Measurements from ENCODE around the gene KDR.

The KDR gene

GRCh38 chr4:55123791-55124190 lies 1.6 kb downstream of the KDR start:
- no peak for DNase-seq (ENCODE audit: low read depth, low spot score)

- no peak for DNase-seq (ENCODE audit: low read depth, low spot score)
Observed at GRCh38 chr4:55122235-55122634, 3.2 kb downstream of the KDR start.

GRCh38 chr4:55121246-55121645 lies 4.1 kb downstream of the KDR start:
- no peak for DNase-seq (ENCODE audit: low read depth, low spot score)

- DNase-seq (ENCODE audit: low read depth, low spot score), result no peak
Observed at GRCh38 chr4:55118397-55118796, 7.0 kb downstream of the KDR start.

GRCh38 chr4:55117511-55117910 lies 7.9 kb downstream of the KDR start:
- DNase-seq (ENCODE audit: low read depth, low spot score), result no peak

- no peak for DNase-seq (ENCODE audit: low read depth, low spot score)
Observed at GRCh38 chr4:55116450-55116849, 8.9 kb downstream of the KDR start.

- no peak for DNase-seq (ENCODE audit: low read depth, low spot score)
Observed at GRCh38 chr4:55111601-55112000, 13.8 kb downstream of the KDR start.

GRCh38 chr4:55110131-55110530 lies 15.3 kb downstream of the KDR start:
- DNase-seq (ENCODE audit: low read depth, low spot score), result no peak

GRCh38 chr4:55107054-55107453 lies 18.3 kb downstream of the KDR start:
- no peak for DNase-seq (ENCODE audit: low read depth, low spot score)

GRCh38 chr4:55103224-55103623 lies 22.2 kb downstream of the KDR start:
- no peak for DNase-seq (ENCODE audit: low read depth, low spot score)

- no peak for DNase-seq (ENCODE audit: low read depth, low spot score)
Observed at GRCh38 chr4:55099816-55100215, 25.6 kb downstream of the KDR start.

GRCh38 chr4:55098456-55099204 lies 26.8 kb downstream of the KDR start:
- DNase-seq (ENCODE audit: low read depth, low spot score), result no peak

GRCh38 chr4:55096619-55097018 lies 28.8 kb downstream of the KDR start:
- no peak for DNase-seq (ENCODE audit: low read depth, low spot score)

GRCh38 chr4:55096045-55096444 lies 29.4 kb downstream of the KDR start:
- DNase-seq (ENCODE audit: low read depth, low spot score), result no peak

- DNase-seq (ENCODE audit: low read depth, low spot score), result no peak
Observed at GRCh38 chr4:55092504-55092903, 32.9 kb downstream of the KDR start.

- DNase-seq (ENCODE audit: low read depth, low spot score), result no peak
Observed at GRCh38 chr4:55089916-55090315, 35.5 kb downstream of the KDR start.

- DNase-seq (ENCODE audit: low read depth, low spot score), result no peak
Observed at GRCh38 chr4:55087913-55088260, 37.5 kb downstream of the KDR start.

- no peak for DNase-seq (ENCODE audit: low read depth, low spot score)
Observed at GRCh38 chr4:55087009-55087912, 38.1 kb downstream of the KDR start.

- DNase-seq (ENCODE audit: low read depth, low spot score), result no peak
Observed at GRCh38 chr4:55086578-55086977, 38.8 kb downstream of the KDR start.

GRCh38 chr4:55083735-55084134 lies 41.7 kb downstream of the KDR start:
- no peak for DNase-seq (ENCODE audit: low read depth, low spot score)

GRCh38 chr4:55082756-55083155 lies 42.6 kb downstream of the KDR start:
- DNase-seq (ENCODE audit: low read depth, low spot score), result no peak

GRCh38 chr4:55080174-55080865 lies 45.1 kb downstream of the KDR start:
- no peak for DNase-seq (ENCODE audit: low read depth, low spot score)

Data from activated CD4-positive, CD25-positive, alpha-beta regulatory T cell treated with anti-CD3 and anti-CD28 coated beads, Interleukin-2, amount 50 U/mL, for 16 hours (primary cell).